WTC11 (cell line): ENCODE results near the gene SPINK6. TPM values are rescaled to one million over a fixed set of nuclear protein-coding genes. Genes with fewer than 3 reads are reported as not detected.

Experiments
- ATAC-seq: fragments of 200-7000 bp; cut with Tn5 transposase; 2 replicates; pipeline ENCODE4 v1.10.0; 2021; ENCODE audit warnings: mild to moderate bottlenecking, moderate library complexity
- CTCF ChIA-PET: fragments of 300-600 bp; sonication (Branson Sonifier 250); formaldehyde crosslinking; loops from one replicate; lab custom pipeline; 2021; ENCODE audit warnings: antibody characterized with exemption; lab: Charles Lee
- POLR2A ChIA-PET: fragments of 350-600 bp; sonication (Branson Sonifier 250); formaldehyde crosslinking; loops from one replicate; lab custom pipeline; 2021; ENCODE audit warnings: antibody characterized with exemption; lab: Charles Lee
- DNase-seq: peaks from one replicate; pipeline ENCODE4 v3.0.0; 2021; ENCODE audit warnings: low spot score
- H3K27ac Mint-ChIP-seq: 2 replicates; pipeline ENCODE4 v1.8.0; 2021; ENCODE audit warnings: mixed read lengths
- H3K27me3 Mint-ChIP-seq: 2 replicates; pipeline ENCODE4 v1.8.0; 2021; ENCODE audit warnings: low read depth, mild to moderate bottlenecking, moderate library complexity, mixed read lengths
- H3K36me3 Mint-ChIP-seq: 2 replicates; pipeline ENCODE4 v1.8.0; 2021; ENCODE audit warnings: mixed read lengths
- H3K4me1 Mint-ChIP-seq: 2 replicates; pipeline ENCODE4 v1.8.0; 2022; ENCODE audit warnings: mixed read lengths
- H3K4me3 Mint-ChIP-seq: 2 replicates; pipeline ENCODE4 v1.8.0; 2021; ENCODE audit warnings: mild to moderate bottlenecking, moderate library complexity, mixed read lengths
- H3K9me3 Mint-ChIP-seq: 2 replicates; pipeline ENCODE4 v1.8.0; 2021; ENCODE audit warnings: mixed read lengths
- ATF3 ChIP-seq: sonication (generic); formaldehyde crosslinking; conservative IDR thresholded peaks from 2 replicates; pipeline ENCODE4 v1.8.1; 2022; ENCODE audit warnings: mild to moderate bottlenecking, missing genetic modification reagents
- ATF6 ChIP-seq: sonication (generic); formaldehyde crosslinking; IDR thresholded peaks from 2 replicates; pipeline ENCODE4 v1.8.1; 2023; ENCODE audit warnings: mild to moderate bottlenecking, missing genetic modification reagents
- ELF4 ChIP-seq: sonication (generic); formaldehyde crosslinking; IDR thresholded peaks from 2 replicates; pipeline ENCODE4 v1.8.1; 2022; ENCODE audit warnings: low read depth, mild to moderate bottlenecking, moderate library complexity, missing genetic modification reagents
- FOXK1 ChIP-seq: sonication (generic); formaldehyde crosslinking; IDR thresholded peaks from 2 replicates; pipeline ENCODE4 v1.8.0; 2022; ENCODE audit warnings: mild to moderate bottlenecking, moderate library complexity, missing genetic modification reagents
- HMGA2 ChIP-seq: fragments of 250-450 bp; sonication (Bioruptor Pico); IDR thresholded peaks from 2 replicates; pipeline ENCODE4 v1.4.0; 2021; ENCODE audit warnings: mild to moderate bottlenecking, moderate library complexity
- JUN ChIP-seq: sonication (generic); formaldehyde crosslinking; IDR thresholded peaks from 2 replicates; pipeline ENCODE4 v1.8.0; 2023; ENCODE audit warnings: mild to moderate bottlenecking, missing genetic modification reagents
- KAT7 ChIP-seq: sonication (generic); formaldehyde crosslinking; IDR thresholded peaks from 2 replicates; pipeline ENCODE4 v1.8.1; 2023; ENCODE audit warnings: missing genetic modification reagents, mild to moderate bottlenecking, borderline replicate concordance
- MYBL2 ChIP-seq: sonication (generic); formaldehyde crosslinking; IDR thresholded peaks from 2 replicates; pipeline ENCODE4 v1.8.1; 2023; ENCODE audit warnings: mild to moderate bottlenecking, moderate library complexity, missing genetic modification reagents
- NFATC4 ChIP-seq: fragments of 250-450 bp; sonication (Bioruptor Pico); IDR thresholded peaks from 2 replicates; pipeline ENCODE4 v1.9.0; 2021; ENCODE audit warnings: mild to moderate bottlenecking
- NFYB ChIP-seq: sonication (generic); formaldehyde crosslinking; conservative IDR thresholded peaks from 2 replicates; pipeline ENCODE4 v1.8.0; 2022; ENCODE audit warnings: low read depth, missing genetic modification reagents
- RELA ChIP-seq: sonication (generic); formaldehyde crosslinking; IDR thresholded peaks from 2 replicates; pipeline ENCODE4 v1.8.1; 2022; ENCODE audit warnings: missing genetic modification reagents, mild to moderate bottlenecking, borderline replicate concordance
- RORB ChIP-seq: fragments of 250-450 bp; sonication (Bioruptor Pico); IDR thresholded peaks from 2 replicates; pipeline ENCODE4 v1.9.0; 2021; ENCODE audit warnings: mild to moderate bottlenecking
- SMAD3 ChIP-seq: sonication (generic); formaldehyde crosslinking; IDR thresholded peaks from 2 replicates; pipeline ENCODE4 v1.8.0; 2022; ENCODE audit warnings: missing genetic modification reagents, mild to moderate bottlenecking, borderline replicate concordance
- ZNF121 ChIP-seq: sonication (generic); formaldehyde crosslinking; IDR thresholded peaks from 2 replicates; pipeline ENCODE4 v1.8.0; 2023; ENCODE audit warnings: missing genetic modification reagents
- ZNF232 ChIP-seq: sonication (generic); formaldehyde crosslinking; IDR thresholded peaks from 2 replicates; pipeline ENCODE4 v1.8.0; 2022; ENCODE audit warnings: mild to moderate bottlenecking, missing genetic modification reagents
- ZNF263 ChIP-seq: sonication (generic); formaldehyde crosslinking; IDR thresholded peaks from 2 replicates; pipeline ENCODE4 v1.8.1; 2022; ENCODE audit warnings: low read depth, mild to moderate bottlenecking, moderate library complexity, missing genetic modification reagents
- ZNF425 ChIP-seq: fragments of 250-450 bp; sonication (Bioruptor Pico); conservative IDR thresholded peaks from 2 replicates; pipeline ENCODE4 v1.9.0; 2021; ENCODE audit warnings: mild to moderate bottlenecking
- total RNA-seq: library from RNA; stranded (reverse); gene quantifications from 3 replicates; pipeline ENCODE4 v1.2.3, GENCODE V29; 2021
- TF ChIP-seq, protein P1 (sequence below): fragments of 250-450 bp; sonication (Bioruptor Pico); IDR thresholded peaks from 2 replicates; pipeline ENCODE4 v2.1.2; 2022; ENCODE audit warnings: mild to moderate bottlenecking, moderate library complexity
- TF ChIP-seq, protein P2 (sequence below): sonication (generic); formaldehyde crosslinking; IDR thresholded peaks from 2 replicates; pipeline ENCODE4 v1.8.1; 2023; ENCODE audit warnings: mild to moderate bottlenecking, missing genetic modification reagents, moderate library complexity
- TF ChIP-seq, protein P3 (sequence below): sonication (generic); formaldehyde crosslinking; IDR thresholded peaks from 2 replicates; pipeline ENCODE4 v1.8.1; 2022; ENCODE audit warnings: mild to moderate bottlenecking, missing genetic modification reagents, moderate library complexity, borderline replicate concordance
- TF ChIP-seq, protein P4 (sequence below): sonication (generic); formaldehyde crosslinking; IDR thresholded peaks from 2 replicates; pipeline ENCODE4 v1.8.1; 2023; ENCODE audit warnings: mild to moderate bottlenecking, missing genetic modification reagents

Gene SPINK6
- total RNA-seq, 1 experiment from 2014 or later = not detected

- ChIA-PET POLR2A (no interaction called here), CTCF (interaction anchor here (0.6 kb wide), 1 partner anchor 84 kb away, joined by 3 read pairs; no protein-coding TSS in a partner anchor)
- peaks cover 26% of the 10 kb centered on the region for H3K4me1 Mint-ChIP-seq
- no peak for DNase-seq
- H3K9me3 Mint-ChIP-seq = peaks cover 13% of the 10 kb centered on the region
- no peak for ATAC-seq
- no peak for TF ChIP-seq MYBL2 (CRISPR knock-in tag)
- no peak for TF ChIP-seq SMAD3 (CRISPR knock-in tag)
- TF ChIP-seq, protein P1, sequence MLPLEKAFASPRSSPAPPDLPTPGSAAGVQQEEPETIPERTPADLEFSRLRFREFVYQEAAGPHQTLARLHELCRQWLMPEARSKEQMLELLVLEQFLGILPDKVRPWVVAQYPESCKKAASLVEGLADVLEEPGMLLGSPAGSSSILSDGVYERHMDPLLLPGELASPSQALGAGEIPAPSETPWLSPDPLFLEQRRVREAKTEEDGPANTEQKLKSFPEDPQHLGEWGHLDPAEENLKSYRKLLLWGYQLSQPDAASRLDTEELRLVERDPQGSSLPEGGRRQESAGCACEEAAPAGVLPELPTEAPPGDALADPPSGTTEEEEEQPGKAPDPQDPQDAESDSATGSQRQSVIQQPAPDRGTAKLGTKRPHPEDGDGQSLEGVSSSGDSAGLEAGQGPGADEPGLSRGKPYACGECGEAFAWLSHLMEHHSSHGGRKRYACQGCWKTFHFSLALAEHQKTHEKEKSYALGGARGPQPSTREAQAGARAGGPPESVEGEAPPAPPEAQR = no peak
- TF ChIP-seq ELF4 (CRISPR knock-in tag) = no peak
- TF ChIP-seq ATF6 (CRISPR knock-in tag) = no peak
- no peak for TF ChIP-seq KAT7 (CRISPR knock-in tag)
- TF ChIP-seq ZNF263 (CRISPR knock-in tag) = no peak
- TF ChIP-seq, protein P2, sequence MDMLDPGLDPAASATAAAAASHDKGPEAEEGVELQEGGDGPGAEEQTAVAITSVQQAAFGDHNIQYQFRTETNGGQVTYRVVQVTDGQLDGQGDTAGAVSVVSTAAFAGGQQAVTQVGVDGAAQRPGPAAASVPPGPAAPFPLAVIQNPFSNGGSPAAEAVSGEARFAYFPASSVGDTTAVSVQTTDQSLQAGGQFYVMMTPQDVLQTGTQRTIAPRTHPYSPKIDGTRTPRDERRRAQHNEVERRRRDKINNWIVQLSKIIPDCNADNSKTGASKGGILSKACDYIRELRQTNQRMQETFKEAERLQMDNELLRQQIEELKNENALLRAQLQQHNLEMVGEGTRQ (CRISPR knock-in tag) = no peak
- no peak for TF ChIP-seq RORB
- TF ChIP-seq NFATC4 (CRISPR knock-in tag) = no peak
- TF ChIP-seq HMGA2 = no peak
- H3K4me3 Mint-ChIP-seq = peak overlapping the region; percentile 76
- H3K27ac Mint-ChIP-seq = peak overlapping the region; percentile 91
- peaks cover 11% of the 10 kb centered on the region; the same call in 1 of the 2 replicates for H3K36me3 Mint-ChIP-seq
- H3K27me3 Mint-ChIP-seq = no peaks in the 10 kb centered on the region
These were observed 27.4 kb downstream of the SPINK6 start for GRCh38 chr5:148230240-148230639.

- no peak for ATAC-seq
- Mint-ChIP-seq H3K36me3 (no peaks in the 10 kb centered on the region), H3K27me3 (no peaks in the 10 kb centered on the region; the same call in none of the 2 replicates), H3K27ac (no peak overlapping the region), H3K4me3 (no peak overlapping the region), H3K9me3 (no peaks in the 10 kb centered on the region), H3K4me1 (no peaks in the 10 kb centered on the region)
- TF ChIP-seq NFYB (CRISPR knock-in tag) (no peak), ZNF232 (CRISPR knock-in tag) (no peak), FOXK1 (no peak), MYBL2 (CRISPR knock-in tag) (no peak), ZNF121 (CRISPR knock-in tag) (no peak), ZNF425 (CRISPR knock-in tag) (no peak), HMGA2 (no peak), JUN (no peak)
- ChIA-PET POLR2A (no interaction called here), CTCF (no interaction called here)
- no peak for DNase-seq
These were observed 35.1 kb downstream of the SPINK6 start for GRCh38 chr5:148237785-148238417.

DNA sequence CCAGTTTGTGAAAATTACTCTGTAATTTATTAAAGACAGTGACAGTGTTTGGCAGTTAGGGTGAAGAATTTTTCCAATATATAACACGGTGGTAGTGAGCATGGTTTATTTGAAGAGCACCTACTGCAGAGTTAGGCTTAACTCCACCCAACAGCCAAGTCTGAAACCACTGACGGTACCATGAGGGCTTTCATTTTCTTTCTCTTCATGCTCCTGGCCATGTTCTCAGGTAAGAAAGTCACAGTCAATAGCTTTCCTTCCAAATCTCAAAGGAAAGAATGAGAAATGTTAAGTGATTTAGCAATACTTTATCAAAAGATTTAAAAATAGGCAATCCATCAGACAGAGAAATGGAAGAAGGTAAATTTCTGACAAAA is 35.6 kb downstream of the SPINK6 start, which contains the start of gene MARCOL:
MARCOL (plus strand) TSS at position 108 of the 377 bp plus-strand sequence; CDS start at position 181, 73 bp downstream.
- ChIA-PET POLR2A (no interaction called here), CTCF (no interaction called here)
- Mint-ChIP-seq H3K9me3 (no peaks in the 10 kb centered on the region), H3K4me3 (no peak within 1 kb of the TSS), H3K27me3 (no peaks in the 10 kb centered on the region; the same call in none of the 2 replicates), H3K4me1 (no peaks in the 10 kb centered on the region), H3K27ac (no peak within 1 kb of the TSS), H3K36me3 (no peaks in the 10 kb centered on the region)
- ATAC-seq (no peak), DNase-seq (no peak)
- TF ChIP-seq RELA (CRISPR knock-in tag) (no peak), NFATC4 (CRISPR knock-in tag) (no peak), ATF3 (CRISPR knock-in tag) (no peak)
- TF ChIP-seq, protein P3, sequence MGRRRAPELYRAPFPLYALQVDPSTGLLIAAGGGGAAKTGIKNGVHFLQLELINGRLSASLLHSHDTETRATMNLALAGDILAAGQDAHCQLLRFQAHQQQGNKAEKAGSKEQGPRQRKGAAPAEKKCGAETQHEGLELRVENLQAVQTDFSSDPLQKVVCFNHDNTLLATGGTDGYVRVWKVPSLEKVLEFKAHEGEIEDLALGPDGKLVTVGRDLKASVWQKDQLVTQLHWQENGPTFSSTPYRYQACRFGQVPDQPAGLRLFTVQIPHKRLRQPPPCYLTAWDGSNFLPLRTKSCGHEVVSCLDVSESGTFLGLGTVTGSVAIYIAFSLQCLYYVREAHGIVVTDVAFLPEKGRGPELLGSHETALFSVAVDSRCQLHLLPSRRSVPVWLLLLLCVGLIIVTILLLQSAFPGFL = no peak
- TF ChIP-seq, protein P4, sequence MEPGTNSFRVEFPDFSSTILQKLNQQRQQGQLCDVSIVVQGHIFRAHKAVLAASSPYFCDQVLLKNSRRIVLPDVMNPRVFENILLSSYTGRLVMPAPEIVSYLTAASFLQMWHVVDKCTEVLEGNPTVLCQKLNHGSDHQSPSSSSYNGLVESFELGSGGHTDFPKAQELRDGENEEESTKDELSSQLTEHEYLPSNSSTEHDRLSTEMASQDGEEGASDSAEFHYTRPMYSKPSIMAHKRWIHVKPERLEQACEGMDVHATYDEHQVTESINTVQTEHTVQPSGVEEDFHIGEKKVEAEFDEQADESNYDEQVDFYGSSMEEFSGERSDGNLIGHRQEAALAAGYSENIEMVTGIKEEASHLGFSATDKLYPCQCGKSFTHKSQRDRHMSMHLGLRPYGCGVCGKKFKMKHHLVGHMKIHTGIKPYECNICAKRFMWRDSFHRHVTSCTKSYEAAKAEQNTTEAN (CRISPR knock-in tag) = no peak
- TF ChIP-seq, protein P1 = no peak
